HG03460 (cell line): ENCODE measurements around the gene PRIMA1.

ENCODE experiments used
- ATAC-seq: cut with Tn5 transposase; IDR thresholded peaks from one replicate; pipeline ENCODE4 v1.9.1; 2021; ENCODE audit not compliant: unreplicated experiment

The PRIMA1 gene

GRCh38 chr14:93688239-93688666 lies 100.0 kb downstream of the PRIMA1 start:
- no peak for ATAC-seq

GRCh38 chr14:93686268-93686667 lies 102.0 kb downstream of the PRIMA1 start:
- ATAC-seq = no peak

GRCh38 chr14:93685121-93685895 lies 103.0 kb downstream of the PRIMA1 start:
- ATAC-seq = no peak

- ATAC-seq = no peak
Observed at GRCh38 chr14:93683226-93683625, 105.1 kb downstream of the PRIMA1 start.

GRCh38 chr14:93682459-93682858 lies 105.8 kb downstream of the PRIMA1 start:
- no peak for ATAC-seq

- no peak for ATAC-seq
Observed at GRCh38 chr14:93676416-93676958, 111.8 kb downstream of the PRIMA1 start.

GRCh38 chr14:93675651-93676050 lies 112.6 kb downstream of the PRIMA1 start:
- no peak for ATAC-seq

GRCh38 chr14:93674343-93674742 lies 113.9 kb downstream of the PRIMA1 start:
- ATAC-seq = no peak

GRCh38 chr14:93669632-93670031 lies 118.7 kb downstream of the PRIMA1 start:
- ATAC-seq = no peak
